Measurements from ENCODE around the gene TOMM34. TPM values are rescaled to one million over a fixed set of nuclear protein-coding genes. Genes with fewer than 3 reads are reported as not detected.

TOMM34 gene
- total and polyA plus RNA-seq, 12 donors = 17.8 to 178 (median 48.3) TPM

DNA sequence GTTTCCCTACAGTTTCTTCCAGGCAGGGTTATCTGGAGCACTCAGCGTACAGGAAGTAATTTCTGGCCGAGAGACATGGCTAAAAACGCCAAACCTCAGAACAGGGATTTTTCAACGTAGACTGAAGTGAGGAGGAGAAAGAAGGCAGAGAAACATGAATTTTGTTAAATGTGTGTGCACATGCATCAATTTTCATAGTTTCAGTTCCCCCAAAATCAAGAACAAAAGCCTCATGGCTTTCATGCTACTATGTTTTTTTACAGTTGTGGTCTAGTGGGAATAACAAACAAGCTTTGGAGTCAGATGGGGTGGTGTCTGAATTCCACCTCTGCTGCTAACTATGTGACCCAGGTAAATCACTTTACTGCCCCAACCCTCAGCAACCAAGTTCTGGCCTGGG lies 4.9 kb downstream of the TOMM34 start:
- DNase-seq = no peak
- Histone ChIP-seq H3K9me3 (replicated peaks in 1 of 3) (no peaks in the 10 kb centered on the region), H3K27me3 (no peaks in the 10 kb centered on the region), H3K4me3 (no peak overlapping the region), H3K4me1 (replicated peaks in 1 of 2) (peaks cover 0 to 16% of the 10 kb centered on the region in 2 donors), H3K36me3 (replicated peaks in 1 of 2) (peaks cover 0 to 58% of the 10 kb centered on the region in 2 donors), H3K27ac (no peak overlapping the region)
- intact Hi-C loops (cut with DNase I) = no loop called here
- TF ChIP-seq POLR2A (IDR thresholded peaks at IDR 0.05) = no peak
- TF ChIP-seq, protein P1, sequence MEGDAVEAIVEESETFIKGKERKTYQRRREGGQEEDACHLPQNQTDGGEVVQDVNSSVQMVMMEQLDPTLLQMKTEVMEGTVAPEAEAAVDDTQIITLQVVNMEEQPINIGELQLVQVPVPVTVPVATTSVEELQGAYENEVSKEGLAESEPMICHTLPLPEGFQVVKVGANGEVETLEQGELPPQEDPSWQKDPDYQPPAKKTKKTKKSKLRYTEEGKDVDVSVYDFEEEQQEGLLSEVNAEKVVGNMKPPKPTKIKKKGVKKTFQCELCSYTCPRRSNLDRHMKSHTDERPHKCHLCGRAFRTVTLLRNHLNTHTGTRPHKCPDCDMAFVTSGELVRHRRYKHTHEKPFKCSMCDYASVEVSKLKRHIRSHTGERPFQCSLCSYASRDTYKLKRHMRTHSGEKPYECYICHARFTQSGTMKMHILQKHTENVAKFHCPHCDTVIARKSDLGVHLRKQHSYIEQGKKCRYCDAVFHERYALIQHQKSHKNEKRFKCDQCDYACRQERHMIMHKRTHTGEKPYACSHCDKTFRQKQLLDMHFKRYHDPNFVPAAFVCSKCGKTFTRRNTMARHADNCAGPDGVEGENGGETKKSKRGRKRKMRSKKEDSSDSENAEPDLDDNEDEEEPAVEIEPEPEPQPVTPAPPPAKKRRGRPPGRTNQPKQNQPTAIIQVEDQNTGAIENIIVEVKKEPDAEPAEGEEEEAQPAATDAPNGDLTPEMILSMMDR (IDR thresholded peaks at IDR 0.05) = no peak
- 74 to 82% (median 77%) methylated on average over 4 of the region's 4 CpGs for WGBS, 4 donors

- no peak for DNase-seq
- Histone ChIP-seq H3K36me3 (replicated peaks in 1 of 2) (peaks cover 0 to 69% of the 10 kb centered on the region in 2 donors), H3K9me3 (replicated peaks in 1 of 3) (no peaks in the 10 kb centered on the region), H3K27ac (no peak overlapping the region), H3K4me3 (no peak overlapping the region), H3K4me1 (replicated peaks in 1 of 2) (peaks cover 0 to 11% of the 10 kb centered on the region in 2 donors), H3K27me3 (no peaks in the 10 kb centered on the region)
- TF ChIP-seq, protein P1 (IDR thresholded peaks at IDR 0.05) = no peak
- no peak for TF ChIP-seq POLR2A (IDR thresholded peaks at IDR 0.05)
- intact Hi-C loops (cut with DNase I) = no loop called here
- WGBS, 4 donors = 90 to 96% (median 93%) methylated on average over 5 of the region's 5 CpGs
These were observed 6.0 kb downstream of the TOMM34 start for GRCh38 chr20:44954211-44954610.

DNA sequence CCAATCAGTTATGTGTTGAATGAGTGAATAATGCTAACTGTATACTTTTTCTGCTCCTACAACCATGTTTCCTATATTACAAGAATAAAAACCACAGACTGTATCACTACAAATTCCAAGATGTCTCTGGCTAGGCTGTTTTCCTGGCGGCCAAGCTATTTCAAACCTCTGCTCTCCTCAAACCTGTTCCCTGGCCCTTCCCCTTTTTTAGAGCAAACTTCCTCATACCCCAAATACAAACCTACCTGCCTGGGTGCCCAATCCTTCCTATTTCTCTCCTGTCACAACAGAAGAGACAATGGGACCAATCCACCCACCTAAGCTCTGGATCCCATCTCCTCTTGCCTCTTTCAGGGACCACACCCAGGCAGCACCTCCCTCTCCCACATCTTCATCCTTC lies 7.5 kb downstream of the TOMM34 start:
- no peak for DNase-seq
- Histone ChIP-seq H3K27ac (no peak overlapping the region), H3K36me3 (replicated peaks in 1 of 2) (peaks cover 0 to 83% of the 10 kb centered on the region in 2 donors), H3K9me3 (replicated peaks in 1 of 3) (no peaks in the 10 kb centered on the region), H3K4me1 (replicated peaks in 1 of 2) (no peaks in the 10 kb centered on the region), H3K27me3 (no peaks in the 10 kb centered on the region), H3K4me3 (no peak overlapping the region)
- intact Hi-C loops (cut with DNase I) = no loop called here
- TF ChIP-seq, protein P1 (IDR thresholded peaks at IDR 0.05) = no peak
- no peak for TF ChIP-seq POLR2A (IDR thresholded peaks at IDR 0.05)
- WGBS, 4 donors = 86 to 100% (median 92%) methylated on average over 1 of the region's 1 CpG

DNA sequence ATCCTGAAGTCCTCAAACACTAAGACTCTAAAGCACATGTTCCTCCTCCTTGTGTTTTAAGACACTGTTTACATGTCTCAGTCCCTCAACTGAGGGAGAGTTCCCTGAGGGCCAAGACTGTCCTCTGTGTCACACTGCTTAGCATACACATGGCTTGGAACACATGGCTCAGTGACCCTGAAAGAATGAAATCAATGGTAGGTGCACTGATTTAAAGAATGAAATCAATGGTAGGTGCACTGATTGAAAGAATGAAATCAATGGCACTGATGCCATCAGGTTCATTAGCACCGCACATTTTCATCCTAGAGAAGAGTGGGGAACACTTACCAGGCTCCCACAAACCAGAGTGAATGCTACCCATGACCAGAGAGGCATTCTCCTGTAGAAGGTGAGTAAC lies 9.8 kb downstream of the TOMM34 start:
- TF ChIP-seq POLR2A (IDR thresholded peaks at IDR 0.05) = no peak
- TF ChIP-seq, protein P1 (IDR thresholded peaks at IDR 0.05) = no peak
- Histone ChIP-seq H3K4me1 (replicated peaks in 1 of 2) (peaks cover 0 to 5% of the 10 kb centered on the region in 2 donors), H3K27ac (no peak overlapping the region), H3K9me3 (replicated peaks in 1 of 3) (no peaks in the 10 kb centered on the region), H3K27me3 (no peaks in the 10 kb centered on the region), H3K36me3 (replicated peaks in 1 of 2) (peaks cover 0 to 91% of the 10 kb centered on the region in 2 donors), H3K4me3 (no peak overlapping the region)
- intact Hi-C loops (cut with DNase I) = no loop called here
- no peak for DNase-seq
- 89 to 100% (median 98%) methylated on average over 1 of the region's 1 CpG for WGBS, 4 donors
